Measurements from ENCODE around the gene UBAC2. TPM values are rescaled to one million over a fixed set of nuclear protein-coding genes. Genes with fewer than 3 reads are reported as not detected.

UBAC2 gene
- total and polyA plus RNA-seq, 2 of the 8 experiments (the other 6 are each of a cell fraction or from before 2014, with no cell fraction given): 75.9 to 76.9 TPM

DNA sequence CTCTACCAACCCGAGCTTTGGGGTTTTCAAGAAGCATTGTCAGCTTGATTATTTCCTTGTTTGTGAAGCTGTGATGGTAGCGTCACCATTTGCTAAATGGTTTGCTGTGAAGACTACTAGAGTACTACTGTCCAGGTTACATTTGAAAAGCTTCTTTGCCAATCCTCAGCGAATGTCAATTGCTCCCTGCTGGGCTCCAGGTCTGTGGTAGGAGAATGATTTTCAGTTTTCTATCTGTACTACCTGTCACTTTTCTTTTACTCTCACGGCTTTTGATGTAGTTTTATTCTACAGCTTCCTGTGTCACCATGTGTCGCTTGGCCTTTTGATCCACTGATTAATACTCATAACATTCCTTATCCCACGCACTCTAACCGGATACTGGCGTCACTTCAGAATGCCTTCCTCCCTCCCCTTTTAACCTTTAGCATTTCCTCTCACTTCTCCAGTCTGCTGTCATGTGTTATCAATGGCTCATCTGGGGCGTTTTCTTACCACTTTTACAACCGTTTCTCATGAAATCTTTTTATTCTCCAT lies 114.1 kb downstream of the UBAC2 start (continued):
- TF ChIP-seq CHD7 (IDR thresholded peaks at IDR 0.05; ENCODE audit: insufficient replicate concordance, low read length) (no peak), CBX8 (IDR thresholded peaks at IDR 0.05; ENCODE audit: borderline replicate concordance, low read depth, low read length) (no peak), JUN (IDR thresholded peaks at IDR 0.05; ENCODE audit: low read depth, low read length) (no peak), TBP (IDR thresholded peaks at IDR 0.05; ENCODE audit: low read depth, low read length) (no peak)
